Measurements from ENCODE around the gene POC1A. TPM values are rescaled to one million over a fixed set of nuclear protein-coding genes. Genes with fewer than 3 reads are reported as not detected.
A peak's percentile ranks its signal among the peaks of the same experiment; 100 is the strongest.

Gene POC1A
- total RNA-seq, 4 donors from 2014 or later: 1.1 to 4.8 (median 4.7) TPM; not detected in 1

DNA sequence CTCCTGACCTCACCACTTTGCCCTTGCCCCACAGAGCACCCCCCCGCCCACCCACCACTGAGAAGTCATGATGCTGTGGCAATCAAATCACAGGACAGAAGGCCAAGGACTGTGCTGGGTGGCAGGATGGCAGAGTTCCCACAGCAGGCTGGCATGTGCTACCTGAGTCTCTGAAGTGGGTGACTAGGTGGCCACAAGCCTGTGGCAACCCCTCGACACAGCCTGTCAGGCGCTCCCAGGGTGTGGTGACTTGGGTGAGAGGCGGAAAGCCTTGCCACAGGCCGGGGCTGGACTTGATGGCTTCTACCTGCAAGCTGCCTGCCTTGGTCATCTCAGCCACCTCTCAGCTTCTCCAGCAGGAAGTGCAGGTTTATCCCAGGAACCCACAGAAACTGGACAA, 82.2 kb downstream of the POC1A start:
- H3K4me3 ChIP-seq: no peak overlapping the region
- intact Hi-C loops (cut with DNase I; ENCODE audit: low total_unique reads): no loop called here
- H3K36me3 ChIP-seq: no peaks in the 10 kb centered on the region
- H3K9me3 ChIP-seq: no peaks in the 10 kb centered on the region
- no peak for DNase-seq
- no peak overlapping the region for H3K27ac ChIP-seq
- TF ChIP-seq, protein P1, sequence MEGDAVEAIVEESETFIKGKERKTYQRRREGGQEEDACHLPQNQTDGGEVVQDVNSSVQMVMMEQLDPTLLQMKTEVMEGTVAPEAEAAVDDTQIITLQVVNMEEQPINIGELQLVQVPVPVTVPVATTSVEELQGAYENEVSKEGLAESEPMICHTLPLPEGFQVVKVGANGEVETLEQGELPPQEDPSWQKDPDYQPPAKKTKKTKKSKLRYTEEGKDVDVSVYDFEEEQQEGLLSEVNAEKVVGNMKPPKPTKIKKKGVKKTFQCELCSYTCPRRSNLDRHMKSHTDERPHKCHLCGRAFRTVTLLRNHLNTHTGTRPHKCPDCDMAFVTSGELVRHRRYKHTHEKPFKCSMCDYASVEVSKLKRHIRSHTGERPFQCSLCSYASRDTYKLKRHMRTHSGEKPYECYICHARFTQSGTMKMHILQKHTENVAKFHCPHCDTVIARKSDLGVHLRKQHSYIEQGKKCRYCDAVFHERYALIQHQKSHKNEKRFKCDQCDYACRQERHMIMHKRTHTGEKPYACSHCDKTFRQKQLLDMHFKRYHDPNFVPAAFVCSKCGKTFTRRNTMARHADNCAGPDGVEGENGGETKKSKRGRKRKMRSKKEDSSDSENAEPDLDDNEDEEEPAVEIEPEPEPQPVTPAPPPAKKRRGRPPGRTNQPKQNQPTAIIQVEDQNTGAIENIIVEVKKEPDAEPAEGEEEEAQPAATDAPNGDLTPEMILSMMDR (IDR thresholded peaks at IDR 0.05): no peak
- no peak for TF ChIP-seq POLR2A (IDR thresholded peaks at IDR 0.05)
- H3K4me1 ChIP-seq: no peaks in the 10 kb centered on the region
- H3K27me3 ChIP-seq: no peaks in the 10 kb centered on the region

DNA sequence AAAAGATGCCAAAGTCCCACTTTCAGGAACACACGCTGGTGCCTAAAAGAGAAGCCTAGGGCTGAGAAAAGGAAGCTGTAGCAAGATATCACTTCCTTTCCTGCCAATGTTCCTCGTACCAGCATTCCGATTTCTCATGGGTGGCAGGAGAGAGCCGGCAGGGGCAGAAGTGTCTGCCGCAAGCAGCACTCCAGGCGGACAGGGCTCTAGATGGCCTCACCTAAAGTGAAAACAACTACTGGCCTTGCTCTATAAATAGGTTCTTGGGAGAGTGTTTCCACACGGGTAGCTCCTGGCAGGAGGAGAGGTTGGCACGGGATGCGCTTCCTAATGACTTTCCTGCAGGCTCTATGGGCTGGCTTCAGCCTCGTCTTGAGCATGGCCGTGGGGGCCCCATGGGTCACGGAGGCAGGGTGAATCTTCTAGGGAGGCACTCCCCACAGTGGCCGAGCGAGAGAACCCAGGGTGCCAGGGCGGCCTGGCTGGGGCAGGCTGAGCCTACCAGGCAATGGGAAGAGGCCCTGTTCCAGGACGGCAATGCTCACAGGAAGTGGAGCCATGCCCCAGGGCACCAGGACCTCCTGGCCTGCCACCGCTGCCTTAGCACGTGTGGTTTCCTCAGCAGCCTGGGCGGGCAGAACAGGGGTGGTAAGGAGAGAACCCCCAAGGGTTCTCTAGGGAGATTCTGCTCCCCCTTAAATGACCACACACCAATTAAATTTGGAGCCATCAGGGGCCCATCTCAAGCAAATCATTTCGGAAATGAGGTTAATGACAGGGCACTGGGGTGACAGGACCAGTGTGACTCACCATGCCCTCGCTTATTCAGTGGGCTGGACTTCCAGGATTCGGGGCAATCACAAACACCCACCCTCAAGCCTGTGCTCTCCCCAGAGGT, 83.2 kb downstream of the POC1A start:
- intact Hi-C loops (cut with DNase I; ENCODE audit: low total_unique reads): no loop called here
- H3K4me3 ChIP-seq: no peak overlapping the region
- no peaks in the 10 kb centered on the region for H3K4me1 ChIP-seq
- peak in 1 of 2 donors; percentile 47 for TF ChIP-seq POLR2A (IDR thresholded peaks at IDR 0.05)
- TF ChIP-seq, protein P1 (IDR thresholded peaks at IDR 0.05): peak in 1 of 4 experiments; percentile 5
- H3K27me3 ChIP-seq: no peaks in the 10 kb centered on the region
- H3K36me3 ChIP-seq: no peaks in the 10 kb centered on the region
- peak overlapping the region; percentile 59 to 74 for H3K27ac ChIP-seq
- H3K9me3 ChIP-seq: no peaks in the 10 kb centered on the region
- peak; percentile 52 to 69 for DNase-seq

DNA sequence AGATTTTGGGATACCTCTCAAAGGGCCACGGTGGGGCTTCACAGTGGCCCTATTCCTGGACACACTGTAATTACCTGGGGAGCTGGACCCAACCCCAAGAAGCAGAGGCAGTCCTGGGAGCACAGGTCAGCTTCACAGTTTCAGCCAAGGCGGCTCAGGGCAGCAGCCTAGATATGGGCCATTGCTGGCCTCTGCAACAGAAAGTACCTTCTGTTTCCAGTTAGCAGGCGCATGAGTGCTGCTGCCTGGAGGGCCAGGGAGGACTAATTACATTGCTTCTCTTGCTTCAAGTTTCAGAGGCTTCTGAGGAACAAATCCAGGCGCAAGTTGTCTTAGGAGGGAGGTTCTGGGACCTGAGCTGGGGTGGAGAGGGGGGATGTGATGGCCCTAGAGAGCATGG, 84.4 kb downstream of the POC1A start:
- intact Hi-C loops (cut with DNase I; ENCODE audit: low total_unique reads): no loop called here

DNA sequence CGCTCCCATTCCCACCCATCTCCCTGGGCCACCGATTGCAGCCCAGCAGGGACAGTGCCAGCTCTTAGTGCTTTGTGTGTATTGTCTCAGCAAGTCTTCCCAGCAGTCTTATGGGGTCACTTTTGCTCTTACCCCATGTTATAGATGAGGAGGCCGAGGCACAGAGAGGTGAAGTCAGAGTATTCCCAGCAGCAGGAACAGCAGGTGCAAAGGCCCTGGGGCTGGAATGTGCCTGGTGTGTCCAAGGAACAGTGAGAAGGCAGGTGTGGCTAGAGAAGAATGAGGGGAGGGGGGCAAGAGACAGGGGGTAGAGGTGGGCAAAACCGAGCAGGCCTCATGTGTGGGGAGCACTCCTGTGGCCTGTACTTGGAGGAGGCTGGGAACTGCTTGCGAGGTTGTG, 85.1 kb downstream of the POC1A start:
- no peak for TF ChIP-seq POLR2A (IDR thresholded peaks at IDR 0.05)
- TF ChIP-seq, protein P1 (IDR thresholded peaks at IDR 0.05): no peak

More for the DNA sequence above, 84.4 kb downstream of the POC1A start:
- Histone ChIP-seq H3K36me3 (no peaks in the 10 kb centered on the region), H3K4me1 (no peaks in the 10 kb centered on the region), H3K4me3 (no peak overlapping the region), H3K27me3 (no peaks in the 10 kb centered on the region), H3K27ac (peak overlapping the region; percentile 59 to 74), H3K9me3 (no peaks in the 10 kb centered on the region)
- DNase-seq: no peak
- TF ChIP-seq, protein P1 (IDR thresholded peaks at IDR 0.05): no peak
- TF ChIP-seq POLR2A (IDR thresholded peaks at IDR 0.05): no peak

DNA sequence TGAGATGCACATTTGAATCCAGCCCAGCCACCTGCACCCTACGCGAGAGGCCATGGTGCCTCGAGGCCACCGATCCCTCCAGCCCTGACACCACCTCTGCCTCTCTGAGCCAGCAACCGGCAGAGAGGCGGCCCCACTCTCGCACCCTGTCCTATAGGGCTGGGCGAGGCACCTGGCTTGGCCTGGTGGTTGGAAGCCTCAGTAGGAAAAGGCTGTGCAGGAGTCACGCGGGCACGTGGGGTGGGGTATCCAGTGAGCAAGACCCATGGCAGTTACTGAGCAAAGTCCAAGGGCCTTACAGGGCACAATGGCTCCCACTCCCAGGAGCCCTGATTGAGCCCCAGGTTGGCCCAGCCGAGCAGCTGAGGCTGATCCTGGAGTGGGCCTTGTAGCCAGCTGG, 85.5 kb downstream of the POC1A start:
- H3K4me1 ChIP-seq: no peaks in the 10 kb centered on the region
- intact Hi-C loops (cut with DNase I; ENCODE audit: low total_unique reads): no loop called here
- TF ChIP-seq POLR2A (IDR thresholded peaks at IDR 0.05): no peak
- TF ChIP-seq, protein P1 (IDR thresholded peaks at IDR 0.05): no peak
- no peaks in the 10 kb centered on the region for H3K27me3 ChIP-seq
- H3K27ac ChIP-seq: peak overlapping the region; percentile 69 to 74
- DNase-seq: no peak
- H3K4me3 ChIP-seq: no peak overlapping the region
- H3K9me3 ChIP-seq: no peaks in the 10 kb centered on the region
- H3K36me3 ChIP-seq: no peaks in the 10 kb centered on the region

More for the DNA sequence above, 85.1 kb downstream of the POC1A start:
- Histone ChIP-seq H3K27ac (peak overlapping the region; percentile 69 to 74), H3K36me3 (no peaks in the 10 kb centered on the region), H3K4me1 (no peaks in the 10 kb centered on the region), H3K4me3 (no peak overlapping the region), H3K27me3 (no peaks in the 10 kb centered on the region), H3K9me3 (no peaks in the 10 kb centered on the region)
- DNase-seq: no peak
- intact Hi-C loops (cut with DNase I; ENCODE audit: low total_unique reads): no loop called here

Data from uterus (tissue), 4 donors.